SK-N-SH treated with all-trans-retinoic acid at 6 μM for 48 hours (cell line): ENCODE measurements around the gene HPS1.

ENCODE experiments used
- ISL1 ChIP-seq: fragments of 250-450 bp; sonication (Bioruptor Pico); IDR thresholded peaks from 2 replicates; pipeline ENCODE4 v2.1.2; 2022; ENCODE audit warnings: mild to moderate bottlenecking, moderate library complexity
- TF ChIP-seq, protein P1 (sequence below): fragments of 250-450 bp; sonication (Bioruptor Pico); IDR thresholded peaks from 2 replicates; pipeline ENCODE4 v1.8.0; 2020; ENCODE audit warnings: mild to moderate bottlenecking, moderate library complexity, borderline replicate concordance
- TF ChIP-seq, protein P2 (sequence below): fragments of 250-450 bp; sonication (Bioruptor Pico); IDR thresholded peaks from 2 replicates; pipeline ENCODE4 v1.5.0; 2020; ENCODE audit warnings: mild to moderate bottlenecking, moderate library complexity
- TF ChIP-seq, protein P3 (sequence below): fragments of 250-450 bp; sonication (Bioruptor Pico); IDR thresholded peaks from 2 replicates; pipeline ENCODE4 v1.5.1; 2020; ENCODE audit warnings: low read depth, mild to moderate bottlenecking, moderate library complexity

DNA sequence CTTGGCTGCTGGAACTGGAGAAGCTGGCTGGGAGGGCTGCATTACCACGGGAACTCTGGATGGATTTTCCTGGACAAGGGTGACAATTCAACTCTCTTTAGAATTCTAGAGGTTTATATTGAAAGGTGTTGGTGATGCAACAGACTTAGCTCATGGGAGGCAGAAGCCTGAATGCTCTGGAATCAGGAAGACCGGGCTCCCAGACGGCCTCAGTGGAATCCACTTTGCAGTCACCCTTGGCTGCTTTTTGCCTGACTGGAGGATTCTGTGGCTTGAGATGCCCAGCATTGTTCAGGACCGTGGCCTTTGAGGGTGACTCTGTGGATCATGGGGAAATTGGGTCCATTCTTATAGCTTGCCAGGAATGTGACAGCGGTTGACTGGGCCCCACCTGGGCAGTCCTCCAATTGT lies 64.0 kb downstream of the HPS1 start:
- TF ChIP-seq, protein P1, sequence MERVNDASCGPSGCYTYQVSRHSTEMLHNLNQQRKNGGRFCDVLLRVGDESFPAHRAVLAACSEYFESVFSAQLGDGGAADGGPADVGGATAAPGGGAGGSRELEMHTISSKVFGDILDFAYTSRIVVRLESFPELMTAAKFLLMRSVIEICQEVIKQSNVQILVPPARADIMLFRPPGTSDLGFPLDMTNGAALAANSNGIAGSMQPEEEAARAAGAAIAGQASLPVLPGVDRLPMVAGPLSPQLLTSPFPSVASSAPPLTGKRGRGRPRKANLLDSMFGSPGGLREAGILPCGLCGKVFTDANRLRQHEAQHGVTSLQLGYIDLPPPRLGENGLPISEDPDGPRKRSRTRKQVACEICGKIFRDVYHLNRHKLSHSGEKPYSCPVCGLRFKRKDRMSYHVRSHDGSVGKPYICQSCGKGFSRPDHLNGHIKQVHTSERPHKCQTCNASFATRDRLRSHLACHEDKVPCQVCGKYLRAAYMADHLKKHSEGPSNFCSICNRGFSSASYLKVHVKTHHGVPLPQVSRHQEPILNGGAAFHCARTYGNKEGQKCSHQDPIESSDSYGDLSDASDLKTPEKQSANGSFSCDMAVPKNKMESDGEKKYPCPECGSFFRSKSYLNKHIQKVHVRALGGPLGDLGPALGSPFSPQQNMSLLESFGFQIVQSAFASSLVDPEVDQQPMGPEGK (CRISPR knock-in tag), result no peak
- TF ChIP-seq, protein P2, sequence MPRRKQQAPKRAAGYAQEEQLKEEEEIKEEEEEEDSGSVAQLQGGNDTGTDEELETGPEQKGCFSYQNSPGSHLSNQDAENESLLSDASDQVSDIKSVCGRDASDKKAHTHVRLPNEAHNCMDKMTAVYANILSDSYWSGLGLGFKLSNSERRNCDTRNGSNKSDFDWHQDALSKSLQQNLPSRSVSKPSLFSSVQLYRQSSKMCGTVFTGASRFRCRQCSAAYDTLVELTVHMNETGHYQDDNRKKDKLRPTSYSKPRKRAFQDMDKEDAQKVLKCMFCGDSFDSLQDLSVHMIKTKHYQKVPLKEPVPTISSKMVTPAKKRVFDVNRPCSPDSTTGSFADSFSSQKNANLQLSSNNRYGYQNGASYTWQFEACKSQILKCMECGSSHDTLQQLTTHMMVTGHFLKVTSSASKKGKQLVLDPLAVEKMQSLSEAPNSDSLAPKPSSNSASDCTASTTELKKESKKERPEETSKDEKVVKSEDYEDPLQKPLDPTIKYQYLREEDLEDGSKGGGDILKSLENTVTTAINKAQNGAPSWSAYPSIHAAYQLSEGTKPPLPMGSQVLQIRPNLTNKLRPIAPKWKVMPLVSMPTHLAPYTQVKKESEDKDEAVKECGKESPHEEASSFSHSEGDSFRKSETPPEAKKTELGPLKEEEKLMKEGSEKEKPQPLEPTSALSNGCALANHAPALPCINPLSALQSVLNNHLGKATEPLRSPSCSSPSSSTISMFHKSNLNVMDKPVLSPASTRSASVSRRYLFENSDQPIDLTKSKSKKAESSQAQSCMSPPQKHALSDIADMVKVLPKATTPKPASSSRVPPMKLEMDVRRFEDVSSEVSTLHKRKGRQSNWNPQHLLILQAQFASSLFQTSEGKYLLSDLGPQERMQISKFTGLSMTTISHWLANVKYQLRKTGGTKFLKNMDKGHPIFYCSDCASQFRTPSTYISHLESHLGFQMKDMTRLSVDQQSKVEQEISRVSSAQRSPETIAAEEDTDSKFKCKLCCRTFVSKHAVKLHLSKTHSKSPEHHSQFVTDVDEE (CRISPR knock-in tag), result no peak
- TF ChIP-seq, protein P3, sequence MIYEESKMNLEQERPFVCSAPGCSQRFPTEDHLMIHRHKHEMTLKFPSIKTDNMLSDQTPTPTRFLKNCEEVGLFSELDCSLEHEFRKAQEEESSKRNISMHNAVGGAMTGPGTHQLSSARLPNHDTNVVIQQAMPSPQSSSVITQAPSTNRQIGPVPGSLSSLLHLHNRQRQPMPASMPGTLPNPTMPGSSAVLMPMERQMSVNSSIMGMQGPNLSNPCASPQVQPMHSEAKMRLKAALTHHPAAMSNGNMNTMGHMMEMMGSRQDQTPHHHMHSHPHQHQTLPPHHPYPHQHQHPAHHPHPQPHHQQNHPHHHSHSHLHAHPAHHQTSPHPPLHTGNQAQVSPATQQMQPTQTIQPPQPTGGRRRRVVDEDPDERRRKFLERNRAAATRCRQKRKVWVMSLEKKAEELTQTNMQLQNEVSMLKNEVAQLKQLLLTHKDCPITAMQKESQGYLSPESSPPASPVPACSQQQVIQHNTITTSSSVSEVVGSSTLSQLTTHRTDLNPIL (CRISPR knock-in tag), result no peak
- no peak for TF ChIP-seq ISL1
